ENCODE measurements around the gene PAMR1.

DNA sequence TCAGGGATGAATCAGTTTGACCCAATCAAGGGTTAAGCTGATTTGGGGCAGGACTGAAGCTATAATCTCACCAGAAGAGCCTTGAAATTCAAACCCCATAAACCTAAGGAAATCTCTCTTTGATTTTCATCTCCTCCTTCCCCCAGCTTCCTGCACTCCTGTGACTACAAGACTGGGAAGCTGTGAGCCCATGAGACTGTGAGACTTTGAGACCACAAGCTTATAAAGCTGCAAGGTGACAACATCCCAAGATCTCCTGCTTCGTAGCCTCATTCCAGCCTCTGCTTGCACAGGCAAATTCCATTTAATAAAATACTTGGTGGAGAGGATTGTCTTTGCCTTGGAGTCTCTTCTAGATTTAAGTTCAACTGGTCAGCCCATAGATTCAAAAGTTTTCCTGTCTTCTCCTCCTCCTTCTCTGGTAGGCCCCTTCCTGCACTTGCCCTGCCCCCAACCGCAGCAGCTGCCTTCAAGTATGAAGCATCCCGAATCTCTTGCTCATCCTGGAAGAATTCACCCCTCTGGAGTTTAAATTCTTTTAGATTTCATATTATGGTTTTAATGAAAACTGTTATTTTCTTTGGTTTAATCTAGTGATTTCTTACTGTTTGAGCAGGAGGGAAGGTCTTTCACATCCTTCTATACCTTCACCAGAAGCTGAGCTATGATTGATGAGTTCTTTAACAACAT lies 42.1 kb downstream of the PAMR1 start:
- TF ChIP-seq, protein P1, sequence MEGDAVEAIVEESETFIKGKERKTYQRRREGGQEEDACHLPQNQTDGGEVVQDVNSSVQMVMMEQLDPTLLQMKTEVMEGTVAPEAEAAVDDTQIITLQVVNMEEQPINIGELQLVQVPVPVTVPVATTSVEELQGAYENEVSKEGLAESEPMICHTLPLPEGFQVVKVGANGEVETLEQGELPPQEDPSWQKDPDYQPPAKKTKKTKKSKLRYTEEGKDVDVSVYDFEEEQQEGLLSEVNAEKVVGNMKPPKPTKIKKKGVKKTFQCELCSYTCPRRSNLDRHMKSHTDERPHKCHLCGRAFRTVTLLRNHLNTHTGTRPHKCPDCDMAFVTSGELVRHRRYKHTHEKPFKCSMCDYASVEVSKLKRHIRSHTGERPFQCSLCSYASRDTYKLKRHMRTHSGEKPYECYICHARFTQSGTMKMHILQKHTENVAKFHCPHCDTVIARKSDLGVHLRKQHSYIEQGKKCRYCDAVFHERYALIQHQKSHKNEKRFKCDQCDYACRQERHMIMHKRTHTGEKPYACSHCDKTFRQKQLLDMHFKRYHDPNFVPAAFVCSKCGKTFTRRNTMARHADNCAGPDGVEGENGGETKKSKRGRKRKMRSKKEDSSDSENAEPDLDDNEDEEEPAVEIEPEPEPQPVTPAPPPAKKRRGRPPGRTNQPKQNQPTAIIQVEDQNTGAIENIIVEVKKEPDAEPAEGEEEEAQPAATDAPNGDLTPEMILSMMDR (IDR thresholded peaks at IDR 0.05): no peak
- TF ChIP-seq POLR2A (IDR thresholded peaks at IDR 0.05; ENCODE audit: low read depth) (no peak), POLR2AphosphoS5 (IDR thresholded peaks at IDR 0.05) (no peak)

Data from esophagus muscularis mucosa (tissue), 3 donors.